RWPE1 (cell line): ENCODE results near the gene OR2F1.
"Not testable (repeated sequence)": the region's sequence is repeated elsewhere in the genome, so short reads cannot be mapped to it uniquely, and the experiment has no call there.

ENCODE experiments used
- CTCF ChIA-PET: fragments of 350-600 bp; sonication (Branson Sonifier 250); formaldehyde crosslinking; extraction: SDS; loops from one replicate; lab custom pipeline; 2021; lab: Yijun Ruan, JAX
- POLR2A ChIA-PET: fragments of 400-600 bp; formaldehyde crosslinking; extraction: SDS; loops from one replicate; lab custom pipeline; 2020; ENCODE audit warnings: antibody characterized with exemption; ENCODE audit not compliant: low non-redundant PET; lab: Yijun Ruan, JAX
- DNase-seq: peaks from one replicate; pipeline ENCODE4 v3.0.0; 2012; ENCODE audit warnings: low spot score
- H3K27ac ChIP-seq: fragments of 450-650 bp; 2 replicates; pipeline ENCODE4 v1.5.1; 2017
- CTCF ChIP-seq: fragments of 450-650 bp; conservative IDR thresholded peaks from 2 replicates; pipeline ENCODE4 v1.5.1; 2017; ENCODE audit warnings: low read depth, mild to moderate bottlenecking

OR2F1 gene

GRCh38 chr7:144009361-144009760 lies 54.7 kb downstream of the OR2F1 start:
- DNase-seq, result no peak
- ChIA-PET CTCF (no interaction called here), POLR2A (no interaction called here)
- TF ChIP-seq CTCF, result no peak
- H3K27ac ChIP-seq, result no peak overlapping the region

- DNase-seq, POLR2A ChIA-PET: not testable (repeated sequence)
Observed at GRCh38 chr7:144010061-144010460, 55.4 kb downstream of the OR2F1 start.

GRCh38 chr7:144010821-144011220 lies 56.2 kb downstream of the OR2F1 start:
- DNase-seq, H3K27ac ChIP-seq, CTCF ChIA-PET, POLR2A ChIA-PET: not testable (repeated sequence)

More at GRCh38 chr7:144010061-144010460, 55.4 kb downstream of the OR2F1 start:
- H3K27ac ChIP-seq, CTCF ChIA-PET: not testable (repeated sequence)

GRCh38 chr7:144011458-144012230 lies 57.0 kb downstream of the OR2F1 start:
- TF ChIP-seq CTCF, result peak; percentile 23; the same call in 1 of the 2 replicates
- ChIA-PET POLR2A (no interaction called here), CTCF (interaction anchor here (0.7 kb wide), 1 partner anchor 57 kb away, joined by 4 read pairs; no protein-coding TSS in a partner anchor)
- no peak overlapping the region for H3K27ac ChIP-seq
- peak; percentile 8 for DNase-seq
